Left colon (tissue), 2 donors: ENCODE measurements around the gene DNAJC18. TPM values are rescaled to one million over a fixed set of nuclear protein-coding genes. Genes with fewer than 3 reads are reported as not detected.
"Not testable (repeated sequence)": the region's sequence is repeated elsewhere in the genome, so short reads cannot be mapped to it uniquely, and the experiment has no call there.

ENCODE experiments used
- ATAC-seq: fragments of 200-7000 bp; cut with Tn5 transposase; one replicate; pipeline ENCODE4 v1.9.1; 2020; ENCODE audit warnings: mild to moderate bottlenecking, moderate library complexity
- DNase-seq, 2 donors: peaks; one replicate each; pipeline ENCODE4 v3.0.0-alpha.2; 2020
- intact Hi-C, 2 donors: fragments of 100-400 bp; cut with DNase I in 1 of 2; cut with micrococcal nuclease in 1 of 2; formaldehyde crosslinking; loops; one replicate each; pipeline versions ENCODE4 v1.11.2 to v1.14.0; 2022; cut with DNase I, micrococcal nuclease
- total RNA-seq, 2 donors: library from RNA; stranded (reverse); fragmentation: NEBNext Ultra II Directional; extraction: Animal tissue kit (Norgen Biotek cat#: 25700); gene quantifications; one replicate each; pipeline ENCODE4 v1.2.1, GENCODE V29; 2021
- donor health status: DM: no; HTN: no; CAD: no.
- donor health status: DM: yes; HTN: yes; CAD: no.

DNAJC18 gene
- total RNA-seq, 2 donors from 2014 or later, result 2.4 to 4.6 TPM

DNA sequence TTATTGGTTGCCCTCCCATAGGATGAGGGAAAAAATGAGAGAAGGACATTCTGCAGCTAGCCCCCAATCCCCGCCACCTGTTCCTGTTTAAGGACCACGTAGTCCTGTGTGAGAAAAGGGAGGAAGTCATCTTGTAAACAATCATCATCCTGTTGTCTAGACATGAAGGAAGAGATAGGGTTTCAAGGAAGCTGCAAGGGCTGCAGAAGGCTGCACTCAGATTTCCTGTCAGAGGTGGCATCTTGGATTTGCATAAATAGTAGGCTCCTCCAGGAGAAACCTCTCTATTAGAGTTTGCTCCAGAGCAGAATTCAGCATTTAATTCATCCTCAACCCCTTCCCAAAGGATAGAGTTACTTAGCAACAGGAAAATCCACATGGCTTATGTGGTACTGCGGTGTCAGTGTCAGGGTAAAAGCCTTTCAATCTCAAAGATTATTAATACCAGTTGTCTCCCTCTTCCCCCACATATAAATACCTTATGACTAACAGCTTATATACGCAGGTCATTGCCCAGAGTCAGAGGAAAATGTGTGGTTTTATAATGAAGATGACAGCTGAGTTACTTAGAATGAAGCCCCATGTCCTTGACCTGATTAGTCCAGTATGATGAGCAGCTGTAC lies 4.6 kb upstream of the DNAJC18 start:
- no peak for ATAC-seq

DNA sequence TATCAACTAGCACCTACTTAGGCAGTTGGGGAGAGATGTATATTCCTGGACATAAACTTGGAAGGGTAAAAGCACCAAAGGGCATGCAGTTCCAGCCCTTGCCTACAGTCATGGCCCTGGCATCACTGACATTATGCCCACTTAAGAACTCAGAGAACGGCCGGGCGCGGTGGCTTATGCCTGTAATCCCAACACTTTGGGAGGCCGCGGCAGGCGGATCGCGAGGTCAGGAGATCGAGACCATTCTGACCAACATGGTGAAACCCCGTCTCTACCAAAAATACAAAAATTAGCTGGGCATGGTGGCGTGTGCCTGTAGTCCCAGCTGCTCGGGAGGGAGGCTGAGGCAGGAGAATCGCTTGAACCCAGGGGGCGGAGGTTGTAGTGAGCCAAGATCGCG lies 1.1 kb upstream of the DNAJC18 start:
- ATAC-seq, DNase-seq, intact Hi-C loops: not testable (repeated sequence)

More for the DNA sequence above, 4.6 kb upstream of the DNAJC18 start:
- intact Hi-C loops, result no loop called here
- no peak for DNase-seq

DNA sequence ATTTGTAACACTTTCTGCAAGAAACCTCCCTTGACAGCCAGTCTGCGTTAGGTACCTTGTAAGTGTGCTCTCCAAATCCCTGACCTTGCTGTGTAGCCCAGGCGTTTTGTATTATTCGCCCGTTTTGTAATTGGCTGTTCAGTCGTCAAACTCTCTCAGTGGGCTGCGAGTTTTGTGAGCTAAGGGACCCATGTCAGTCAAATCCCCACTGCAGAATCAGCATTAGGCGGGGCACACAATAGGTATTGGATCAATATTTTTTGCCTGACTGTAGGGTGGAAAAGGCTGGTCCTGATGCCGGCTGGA lies 665 bp downstream of the DNAJC18 start:
- ATAC-seq, result no peak
- DNase-seq, result no peak
- intact Hi-C loops, result no loop called here

DNA sequence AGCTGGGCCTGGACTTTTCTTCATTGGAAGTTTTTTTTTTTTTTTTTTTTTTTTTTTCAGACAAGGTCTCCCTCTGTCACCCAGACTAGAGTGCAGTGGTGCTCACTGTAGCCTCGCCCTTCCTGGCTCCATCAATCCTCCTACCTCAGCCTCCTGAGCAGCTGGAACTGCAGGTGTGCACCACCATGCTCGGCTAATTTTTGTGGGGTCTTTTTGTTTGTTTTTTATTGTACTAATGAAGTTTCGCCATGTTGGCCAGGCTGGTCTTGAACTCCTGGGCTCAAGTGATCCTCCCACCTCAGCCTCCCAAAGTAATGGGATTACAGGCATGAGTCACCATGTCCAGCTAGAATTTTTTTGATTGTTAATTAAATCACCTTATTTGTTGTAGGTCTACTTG lies 3.6 kb downstream of the DNAJC18 start:
- intact Hi-C loops, result no loop called here
- DNase-seq, result no peak
- no peak for ATAC-seq

DNA sequence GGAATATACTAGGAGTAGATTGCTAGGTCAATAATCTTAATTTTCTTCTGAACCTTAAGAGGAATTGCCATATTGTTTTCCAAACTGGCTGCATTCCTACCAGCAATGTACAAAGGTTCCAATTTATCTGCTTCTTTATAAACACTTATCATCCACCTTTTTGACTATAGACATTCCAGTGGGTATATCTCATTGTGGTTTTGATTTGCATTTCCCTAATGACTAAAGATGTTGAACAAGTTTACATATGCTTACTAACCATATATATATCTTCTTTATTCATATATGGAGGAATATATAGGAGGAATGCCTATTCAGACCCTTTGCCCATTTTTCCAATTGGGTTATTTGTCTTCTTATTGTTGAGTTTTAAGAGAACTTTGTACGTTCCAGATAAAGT lies 7.6 kb downstream of the DNAJC18 start:
- no peak for ATAC-seq
- DNase-seq, result no peak
- intact Hi-C loops, result no loop called here

DNA sequence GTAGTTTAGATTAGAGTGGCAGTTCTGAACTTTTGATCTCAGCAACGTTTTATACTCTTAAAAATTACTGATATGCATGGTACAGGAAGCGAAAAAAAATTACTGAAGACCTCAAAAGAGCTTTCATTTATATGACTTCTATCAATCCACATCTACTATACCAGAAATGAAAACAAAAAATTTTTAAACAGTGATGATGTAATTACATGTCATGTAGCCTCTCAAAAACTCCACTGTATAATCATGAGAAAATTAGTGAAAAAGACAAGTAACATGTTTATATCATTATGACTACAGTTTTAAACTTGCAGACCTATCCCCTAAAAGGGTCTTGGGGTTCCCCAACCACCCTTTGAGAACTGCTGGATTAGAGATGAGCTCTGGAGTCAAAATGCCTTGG lies 9.3 kb downstream of the DNAJC18 start:
- ATAC-seq (no peak), DNase-seq (no peak)
- intact Hi-C loops, result no loop called here

DNA sequence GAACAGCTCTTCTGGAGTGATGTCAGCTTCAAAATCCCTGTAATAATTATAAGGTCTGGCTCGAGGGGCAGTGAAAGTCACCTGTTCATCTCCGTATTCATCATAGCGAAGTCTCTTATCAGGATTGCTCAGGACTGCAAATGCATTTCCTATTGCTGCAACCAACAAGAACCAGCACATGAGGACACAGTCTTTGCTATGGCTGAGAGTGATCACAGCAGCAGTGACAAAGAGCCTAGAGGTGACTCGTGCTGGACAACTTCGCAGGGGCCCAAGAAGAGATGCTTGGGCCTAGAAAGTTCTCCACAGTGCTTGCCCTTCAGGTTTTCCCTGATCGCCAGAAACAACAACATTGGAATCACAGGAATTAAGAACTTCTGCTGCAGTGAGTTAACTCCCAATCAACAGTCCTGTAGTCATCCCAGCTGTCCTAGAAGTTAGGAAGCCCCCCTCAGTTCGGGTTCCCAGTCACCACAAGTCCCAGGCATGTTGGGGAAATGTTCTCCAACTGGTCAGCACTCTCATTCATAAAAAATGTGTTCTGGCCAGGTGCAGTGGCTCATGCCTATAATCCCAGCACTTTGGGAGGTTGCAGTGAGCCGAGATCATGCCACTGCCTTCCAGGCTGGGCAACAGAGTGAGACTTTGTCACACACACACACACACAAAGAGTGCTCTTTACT lies 13.0 kb downstream of the DNAJC18 start:
- no peak for DNase-seq
- intact Hi-C loops, result no loop called here
- no peak for ATAC-seq

DNA sequence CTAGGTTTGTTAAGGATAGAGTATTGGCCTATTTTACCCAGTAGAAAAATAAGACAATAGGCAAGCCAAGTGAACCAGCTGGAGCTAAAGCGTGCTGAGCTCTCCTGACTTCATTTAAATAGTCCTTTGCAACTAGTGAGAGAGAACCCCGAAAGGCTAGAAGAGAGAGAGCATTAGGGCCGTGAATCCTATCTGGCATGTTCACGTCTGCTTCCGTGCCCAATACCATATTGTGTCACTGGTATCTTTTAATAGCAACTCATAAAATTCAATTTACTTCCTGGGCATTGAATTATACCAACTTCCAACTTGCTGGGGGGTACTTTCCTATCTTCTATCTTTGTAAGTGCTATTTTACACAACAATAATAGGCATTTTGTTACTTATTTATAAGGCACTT lies 13.8 kb downstream of the DNAJC18 start:
- no peak for DNase-seq

DNA sequence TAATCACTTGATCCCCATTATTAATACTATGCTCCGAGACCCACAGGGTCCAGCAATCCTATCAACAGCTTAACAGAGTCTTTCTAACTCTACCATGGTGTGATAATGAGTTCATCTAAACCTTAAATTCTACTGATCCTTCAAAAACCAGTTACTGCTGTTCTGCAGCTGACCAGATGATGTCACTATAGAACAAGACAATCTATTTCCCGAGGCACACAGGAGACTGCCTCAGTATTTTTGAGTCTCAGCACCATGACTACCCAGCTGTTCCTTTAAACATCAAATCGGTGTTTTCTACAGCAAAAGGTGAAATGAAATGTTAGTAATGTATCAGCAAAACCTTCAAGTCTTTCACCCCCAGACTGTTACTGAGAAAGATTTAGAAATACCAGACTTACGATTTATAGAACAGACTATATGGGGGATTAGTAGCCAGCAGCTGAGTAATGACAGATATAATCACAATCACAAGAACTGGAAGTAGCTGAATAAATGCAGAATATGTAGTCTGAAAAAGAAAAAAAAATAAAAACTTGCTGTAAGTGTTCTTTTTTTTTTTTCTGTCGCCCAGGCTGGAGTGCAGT lies 16.9 kb downstream of the DNAJC18 start:
- intact Hi-C loops, result loop anchor here in 1 of 2 donors (5.0 kb wide), 1 partner anchor 90 kb away; no protein-coding TSS in a partner anchor
- DNase-seq (no peak), ATAC-seq (peak; percentile 40)

More for the DNA sequence above, 13.8 kb downstream of the DNAJC18 start:
- ATAC-seq, result no peak
- intact Hi-C loops, result no loop called here

DNA sequence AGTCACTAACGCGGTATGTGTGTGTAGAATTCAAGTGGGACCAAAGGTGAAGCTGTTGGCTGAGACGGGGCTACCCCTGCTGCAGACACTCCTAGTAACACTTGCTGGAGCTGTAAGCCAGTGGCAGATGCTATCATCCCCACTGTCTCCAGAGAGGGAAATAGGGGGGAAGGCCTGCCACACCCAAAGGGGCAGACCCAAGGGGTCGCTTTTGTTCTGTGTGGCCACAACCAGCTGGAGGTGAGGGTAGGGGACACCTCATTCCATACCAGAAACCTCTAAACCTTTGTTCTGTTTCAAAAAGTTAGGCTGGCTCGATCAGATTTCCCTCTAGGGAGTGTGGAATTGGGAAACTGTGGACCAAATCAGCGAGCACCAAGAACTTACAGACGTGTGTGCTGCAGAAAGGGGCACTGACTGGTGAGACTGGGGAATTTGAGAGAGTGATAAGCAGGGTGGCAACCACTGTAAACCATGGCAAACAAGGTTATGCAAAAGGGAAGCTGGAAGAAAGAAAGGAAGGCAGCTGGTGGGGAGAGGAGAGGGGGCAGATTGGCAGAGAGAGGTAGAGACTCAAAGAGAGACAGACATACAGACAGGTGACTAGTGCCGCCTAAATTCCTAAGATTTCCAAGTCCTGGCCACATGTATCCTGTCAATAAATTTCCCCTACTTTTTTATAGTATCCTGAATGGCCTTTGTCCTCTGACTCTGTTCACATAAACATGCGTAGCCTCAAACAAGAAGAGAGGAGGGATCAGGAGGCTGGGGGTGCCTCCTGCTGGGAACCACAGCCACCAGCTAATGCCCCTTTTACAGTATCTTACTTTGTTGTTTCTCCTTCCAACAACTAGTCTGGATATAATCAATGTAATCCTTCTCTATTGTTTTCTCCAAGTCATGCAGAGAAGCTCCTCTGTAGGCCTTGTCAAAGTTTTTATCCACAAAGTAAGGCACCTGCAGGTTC lies 19.8 kb downstream of the DNAJC18 start:
- DNase-seq (no peak), ATAC-seq (peak; percentile 73)
- intact Hi-C loops, result loop anchor here in 1 of 2 donors (5.0 kb wide), 1 partner anchor 93 kb away; no protein-coding TSS in a partner anchor

DNA sequence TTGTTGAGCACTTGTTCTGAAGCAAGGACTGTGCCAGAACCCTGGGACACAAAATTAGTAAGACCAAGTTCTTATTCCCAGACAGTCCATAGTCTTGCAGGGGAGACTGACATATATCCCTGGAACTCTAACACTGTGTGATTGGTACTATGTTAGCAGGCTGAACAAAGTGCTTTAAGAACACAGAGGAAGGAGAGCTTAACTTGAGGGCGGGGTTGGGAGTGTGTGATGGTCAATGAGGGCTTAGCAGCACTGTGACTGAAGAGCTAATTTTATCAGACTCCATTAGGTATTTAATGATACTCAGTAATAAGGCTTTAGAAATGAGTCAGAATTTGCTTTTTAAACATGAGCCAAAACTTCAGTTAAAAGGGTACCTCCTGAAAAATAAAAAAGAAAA lies 20.5 kb downstream of the DNAJC18 start:
- ATAC-seq (peak; percentile 44), DNase-seq (no peak)
- intact Hi-C loops, result no loop called here

DNA sequence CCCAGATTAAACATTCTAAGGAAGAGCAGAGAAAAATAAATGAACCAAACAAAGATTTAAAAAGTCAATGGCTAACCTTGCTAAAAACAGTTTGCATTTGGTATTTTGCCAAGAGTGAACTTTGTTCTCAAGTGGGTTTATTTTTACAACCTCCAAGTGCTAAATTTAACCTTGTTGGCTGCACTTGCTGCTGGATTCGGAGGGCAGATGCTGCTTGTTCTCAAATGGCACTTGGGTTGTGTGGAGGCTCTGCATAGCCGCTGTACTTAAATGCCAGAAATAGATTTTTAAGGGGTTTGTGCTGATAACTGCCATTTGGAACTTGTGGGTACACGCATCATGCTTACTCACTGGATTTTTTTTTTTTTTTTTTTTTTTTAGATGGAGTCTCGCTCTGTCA lies 22.1 kb downstream of the DNAJC18 start:
- DNase-seq (no peak), ATAC-seq (no peak)
- intact Hi-C loops, result no loop called here

DNA sequence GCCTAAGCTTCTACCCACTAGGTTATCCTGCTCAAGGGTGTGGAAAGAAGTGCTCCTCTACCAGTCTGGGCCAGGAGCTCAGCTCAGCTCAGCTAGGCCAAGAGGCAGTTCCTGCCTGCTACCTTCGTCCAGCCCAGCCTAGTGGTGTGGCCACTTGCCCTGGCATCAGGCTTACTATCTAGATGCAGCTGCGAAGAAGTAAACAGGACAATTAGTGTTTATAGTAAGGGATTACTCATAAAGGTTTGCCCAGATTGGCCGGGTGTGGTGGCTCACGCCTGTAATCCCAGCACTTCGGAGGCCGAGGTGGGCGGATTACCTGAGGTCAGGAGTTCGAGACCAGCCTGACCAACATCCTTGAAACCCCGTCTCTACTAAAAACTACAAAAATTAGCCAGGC lies 22.7 kb downstream of the DNAJC18 start:
- intact Hi-C loops, result no loop called here
- DNase-seq (peak; percentile 53 to 57), ATAC-seq (peak; percentile 69)

DNA sequence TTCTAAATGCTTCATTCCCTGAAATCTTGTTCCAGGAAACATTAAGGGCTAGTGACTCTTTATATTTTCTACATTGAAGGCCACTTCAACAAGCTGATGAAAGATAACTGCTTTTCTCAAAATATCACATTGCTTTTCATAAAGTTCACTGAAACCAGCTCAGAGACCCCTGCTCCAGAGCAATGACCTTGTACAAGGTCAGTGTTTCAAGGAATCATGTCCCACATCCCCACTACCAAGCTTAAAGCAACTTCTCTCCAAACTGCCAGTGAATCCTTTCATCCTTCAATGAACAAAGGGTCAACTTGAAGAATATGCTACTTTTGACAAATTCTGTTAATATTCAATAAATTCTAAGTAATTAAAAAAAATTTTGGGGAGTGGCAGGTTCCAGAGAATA lies 23.5 kb downstream of the DNAJC18 start:
- DNase-seq (no peak), ATAC-seq (no peak)
- intact Hi-C loops, result no loop called here

DNA sequence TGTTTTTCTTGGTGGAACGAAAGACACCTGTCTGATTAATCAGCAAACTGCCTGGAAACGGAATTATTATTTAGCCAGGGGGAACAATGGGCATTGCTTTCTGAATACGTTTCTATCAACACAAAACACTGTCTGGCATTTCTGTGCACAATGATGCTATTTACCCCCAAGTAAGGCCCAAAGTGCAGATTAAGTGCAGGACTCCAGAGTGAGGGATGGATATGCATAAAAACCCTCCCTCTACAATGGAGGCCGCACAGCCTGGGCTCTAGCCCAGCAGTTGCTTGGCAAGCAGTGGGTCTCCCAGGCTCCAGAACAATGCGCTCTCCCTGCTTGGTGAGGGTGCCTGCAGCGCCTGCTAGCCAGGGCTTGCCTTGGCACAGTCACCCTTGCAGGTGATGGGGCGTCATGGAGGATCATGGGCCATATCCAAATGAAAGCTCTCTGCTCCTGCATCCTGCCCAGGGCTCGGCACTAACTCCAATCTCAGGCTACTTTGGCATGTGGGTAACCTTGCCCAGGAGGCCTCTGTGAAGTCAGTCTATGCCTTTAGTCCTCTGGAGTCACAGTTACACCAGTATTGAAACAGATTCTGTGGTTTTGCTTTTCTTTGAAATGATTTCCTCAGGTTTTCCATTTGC lies 24.0 kb downstream of the DNAJC18 start:
- intact Hi-C loops, result no loop called here

DNA sequence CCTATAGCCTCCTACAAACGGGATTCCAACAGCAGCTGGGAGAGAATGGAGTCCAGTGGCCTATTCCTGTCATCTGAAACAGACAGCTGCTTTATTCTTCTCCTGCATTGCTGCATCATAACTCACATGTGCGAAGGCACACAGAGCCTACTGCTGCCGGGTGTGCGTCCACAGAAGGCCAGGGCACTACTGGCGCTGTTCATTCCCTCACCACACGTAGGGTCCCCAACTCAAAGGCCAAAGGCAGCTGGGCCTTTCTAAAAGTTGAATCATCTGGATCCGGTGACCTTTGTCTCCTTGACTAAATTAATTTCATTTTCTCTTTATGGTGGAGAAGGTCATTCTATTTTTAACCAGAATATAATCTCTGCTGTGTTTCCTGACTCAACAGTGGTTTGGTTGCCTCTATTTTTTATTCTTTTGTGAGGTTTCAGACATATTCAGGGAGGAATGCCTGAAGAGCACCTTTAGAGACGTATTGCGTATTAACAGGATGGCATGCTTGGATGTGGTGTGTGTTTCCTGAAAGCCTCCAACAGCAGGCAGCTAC lies 24.7 kb downstream of the DNAJC18 start:
- intact Hi-C loops, result no loop called here
- DNase-seq, result no peak
- ATAC-seq, result no peak

More for the DNA sequence above, 24.0 kb downstream of the DNAJC18 start:
- no peak for DNase-seq
- ATAC-seq, result no peak

DNA sequence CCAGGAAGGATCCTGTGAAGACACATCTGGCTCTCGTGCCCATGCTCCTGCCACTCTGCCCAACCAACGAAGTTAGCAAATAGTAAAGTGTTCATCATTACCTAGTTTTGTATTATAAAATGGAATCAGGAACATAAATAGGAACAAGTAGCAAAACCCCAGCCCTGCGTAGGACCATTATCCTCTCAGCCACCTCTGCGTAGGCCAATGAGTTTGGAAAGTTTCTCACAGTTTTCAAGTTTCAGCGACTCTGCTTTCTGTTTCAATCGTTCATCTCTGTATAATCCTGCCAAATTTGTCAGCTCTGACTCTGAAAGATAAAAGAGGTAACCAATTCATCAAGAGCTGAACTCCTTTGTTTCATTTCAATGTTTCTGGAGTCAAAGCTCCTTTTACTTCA lies 25.4 kb downstream of the DNAJC18 start:
- ATAC-seq (no peak), DNase-seq (no peak)
- intact Hi-C loops, result no loop called here

DNA sequence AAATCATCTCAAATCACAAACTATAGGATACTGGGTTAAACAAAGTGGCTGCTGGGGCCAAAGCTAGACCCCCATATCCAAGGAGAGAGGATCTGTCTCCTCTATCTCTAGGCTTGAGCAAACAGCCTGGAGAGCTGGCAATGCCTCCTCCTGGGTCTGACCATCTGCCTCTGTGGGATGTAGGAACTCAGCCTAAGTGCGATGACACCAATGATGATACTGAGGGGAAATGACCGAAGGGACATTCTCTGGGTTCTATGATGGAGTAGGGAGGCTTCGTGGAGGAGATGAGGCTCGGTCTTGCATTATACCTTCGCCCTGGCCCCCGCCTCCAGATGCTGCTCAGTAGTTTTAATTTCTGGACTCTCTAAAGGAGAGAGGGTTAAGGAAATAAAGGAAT lies 26.2 kb downstream of the DNAJC18 start:
- intact Hi-C loops, result no loop called here
- DNase-seq, result no peak
- ATAC-seq, result no peak
